H9 (cell line): ENCODE results near the gene SERBP1. TPM values are rescaled to one million over a fixed set of nuclear protein-coding genes. Genes with fewer than 3 reads are reported as not detected.

Experiments
- DNase-seq: peaks from one replicate; pipeline ENCODE4 v3.0.0-alpha.2; 2017
- H2AFZ ChIP-seq: one replicate; pipeline ENCODE4 v1.6.1; 2013; ENCODE audit warnings: mild to moderate bottlenecking, low read length, control low read depth, moderate library complexity
- H2AK5ac ChIP-seq: 2 replicates; pipeline ENCODE4 v1.6.1; 2013; ENCODE audit warnings: low read length, control low read depth, mixed read lengths; ENCODE audit not compliant: insufficient read length
- H2BK120ac ChIP-seq: one replicate; pipeline ENCODE4 v1.6.1; 2013; ENCODE audit warnings: low read depth, mild to moderate bottlenecking, low read length, control low read depth, inconsistent platforms; ENCODE audit not compliant: poor library complexity, severe bottlenecking
- H2BK12ac ChIP-seq: 2 replicates; pipeline ENCODE4 v1.6.1; 2013; ENCODE audit warnings: low read length, control low read depth, mixed read lengths, low read depth; ENCODE audit not compliant: insufficient read length
- H2BK15ac ChIP-seq: 2 replicates; pipeline ENCODE4 v1.6.1; 2013; ENCODE audit warnings: low read depth, low read length, control low read depth
- H2BK20ac ChIP-seq: one replicate; pipeline ENCODE4 v1.6.1; 2013; ENCODE audit warnings: low read depth, mild to moderate bottlenecking, low read length, control low read depth, inconsistent platforms; ENCODE audit not compliant: poor library complexity, severe bottlenecking
- H2BK5ac ChIP-seq: 2 replicates; pipeline ENCODE4 v1.6.1; 2013; ENCODE audit warnings: low read length, control low read depth, mixed read lengths; ENCODE audit not compliant: insufficient read length
- H3K14ac ChIP-seq: 2 replicates; pipeline ENCODE4 v1.6.1; 2013; ENCODE audit warnings: low read length, control low read depth; ENCODE audit not compliant: insufficient read depth
- H3K18ac ChIP-seq: 2 replicates; pipeline ENCODE4 v1.6.1; 2013; ENCODE audit warnings: low read depth, mild to moderate bottlenecking, mixed read lengths, low read length, control low read depth; ENCODE audit not compliant: insufficient read length
- H3K23ac ChIP-seq: 2 replicates; pipeline ENCODE4 v1.6.1; 2013; ENCODE audit warnings: low read length, control low read depth, mixed read lengths, low read depth; ENCODE audit not compliant: insufficient read length
- H3K23me2 ChIP-seq: 2 replicates; pipeline ENCODE4 v1.6.1; 2013; ENCODE audit warnings: low read depth, mild to moderate bottlenecking, mixed read lengths, low read length, control low read depth; ENCODE audit not compliant: insufficient read length, poor library complexity, severe bottlenecking
- H3K27ac ChIP-seq: 2 replicates; pipeline ENCODE4 v1.5.1; 2013; ENCODE audit warnings: low read length, control low read depth, mixed read lengths, low read depth; ENCODE audit not compliant: insufficient read length
- H3K27me3 ChIP-seq: 2 replicates; pipeline ENCODE4 v1.6.1; 2013; ENCODE audit warnings: low read length, control low read depth, inconsistent platforms; ENCODE audit not compliant: insufficient read depth
- H3K4ac ChIP-seq: 2 replicates; pipeline ENCODE4 v1.6.1; 2013; ENCODE audit warnings: low read depth, mild to moderate bottlenecking, control low read depth, inconsistent platforms, low read length, moderate library complexity
- H3K4me1 ChIP-seq: 2 replicates; pipeline ENCODE4 v1.6.1; 2013; ENCODE audit warnings: low read length, control low read depth, inconsistent platforms; ENCODE audit not compliant: insufficient read depth
- H3K4me2 ChIP-seq: 2 replicates; pipeline ENCODE4 v1.6.1; 2013; ENCODE audit warnings: low read length, control low read depth, mixed read lengths; ENCODE audit not compliant: insufficient read length, insufficient read depth
- H3K56ac ChIP-seq: 2 replicates; pipeline ENCODE4 v1.6.1; 2013; ENCODE audit warnings: low read depth, mild to moderate bottlenecking, mixed read lengths, low read length, control low read depth; ENCODE audit not compliant: insufficient read length
- H3K79me1 ChIP-seq: 2 replicates; pipeline ENCODE4 v1.6.1; 2013; ENCODE audit warnings: low read depth, mild to moderate bottlenecking, moderate library complexity, low read length, control low read depth, inconsistent platforms; ENCODE audit not compliant: insufficient read depth, poor library complexity, severe bottlenecking
- H3K79me2 ChIP-seq: 2 replicates; pipeline ENCODE4 v1.6.1; 2013; ENCODE audit warnings: low read length, control low read depth, inconsistent platforms; ENCODE audit not compliant: insufficient read depth
- H3K9ac ChIP-seq: 2 replicates; pipeline ENCODE4 v1.6.1; 2013; ENCODE audit warnings: low read length, control low read depth, mixed read lengths; ENCODE audit not compliant: insufficient read length; ENCODE audit errors: extremely low read depth
- H3K9me3 ChIP-seq: one replicate; pipeline ENCODE4 v1.6.1; 2013; ENCODE audit warnings: low read depth, low read length, inconsistent platforms; ENCODE audit not compliant: control insufficient read depth
- H3T11ph ChIP-seq: one replicate; pipeline ENCODE4 v1.6.1; 2013; ENCODE audit warnings: mild to moderate bottlenecking, low read length, control low read depth, inconsistent platforms
- H4K20me1 ChIP-seq: one replicate; pipeline ENCODE4 v1.6.1; 2013; ENCODE audit not compliant: control insufficient read depth, insufficient read length, insufficient read depth
- H4K5ac ChIP-seq: 2 replicates; pipeline ENCODE4 v1.6.1; 2013; ENCODE audit warnings: low read depth, mild to moderate bottlenecking, mixed read lengths, low read length, control low read depth; ENCODE audit not compliant: insufficient read length
- H4K8ac ChIP-seq: replicated peaks from 2 replicates; pipeline ENCODE4 v1.6.1; 2013; ENCODE audit warnings: low read length, control low read depth, mixed read lengths, low read depth; ENCODE audit not compliant: insufficient read length
- H4K91ac ChIP-seq: 2 replicates; pipeline ENCODE4 v1.6.1; 2013; ENCODE audit warnings: low read depth, mild to moderate bottlenecking, moderate library complexity, mixed read lengths, low read length, control low read depth; ENCODE audit not compliant: insufficient read length
- H3K27ac Mint-ChIP-seq, 3 experiments: 2 replicates in 2 of 3; 3 replicates in 1 of 3; pipeline ENCODE4 v1.8.0; 2020 to 2021; ENCODE audit warnings: mixed read lengths in 3 of 3, mild to moderate bottlenecking in 1 of 3, moderate library complexity in 1 of 3
- H3K27me3 Mint-ChIP-seq: 2 replicates; pipeline ENCODE4 v1.8.0; 2021; ENCODE audit warnings: low read depth, mild to moderate bottlenecking, moderate library complexity, mixed read lengths
- H3K36me3 Mint-ChIP-seq, 3 experiments: 2 replicates in 2 of 3; 3 replicates in 1 of 3; pipeline ENCODE4 v1.8.0; 2020 to 2021; ENCODE audit warnings: low read depth in 3 of 3, mixed read lengths in 3 of 3; ENCODE audit not compliant: insufficient read depth in 1 of 3
- H3K4me1 Mint-ChIP-seq, 2 experiments: 2 replicates each; pipeline ENCODE4 v1.8.0; 2020; ENCODE audit warnings: mixed read lengths in 2 of 2
- H3K4me3 Mint-ChIP-seq, 2 experiments: 2 replicates in 1 of 2; 3 replicates in 1 of 2; pipeline ENCODE4 v1.8.0; 2020 to 2021; ENCODE audit warnings: mild to moderate bottlenecking in 2 of 2, mixed read lengths in 2 of 2, moderate library complexity in 1 of 2
- H3K9me3 Mint-ChIP-seq, 2 experiments: 2 replicates in 1 of 2; 3 replicates in 1 of 2; pipeline ENCODE4 v1.8.0; 2020; ENCODE audit warnings: mild to moderate bottlenecking in 2 of 2, mixed read lengths in 2 of 2, moderate library complexity in 1 of 2
- WGBS: extraction: QIAGEN DNeasy Blood & Tissue Kit; methylation state at CpG from one replicate; pipeline ENCODE4 v1.1.7; 2013; ENCODE audit warnings: missing lambda C conversion rate, low lambda C conversion rate, mixed read lengths; ENCODE audit not compliant: insufficient read length; ENCODE audit errors: extremely low coverage; 5-methylcytosine and 5-hydroxymethylcytosine counted together
- total RNA-seq: library from RNA; stranded (reverse); gene quantifications from 2 replicates; pipeline ENCODE4 v1.2.1, GENCODE V29; 2021
- TF ChIP-seq, protein P1 (sequence below): fragments of 200-600 bp; sonication (generic); conservative IDR thresholded peaks from 3 replicates; pipeline ENCODE4 v1.8.0; 2021; ENCODE audit warnings: antibody characterized with exemption, mild to moderate bottlenecking

The SERBP1 gene
- total RNA-seq, 1 experiment from 2014 or later, result 495 TPM

DNA sequence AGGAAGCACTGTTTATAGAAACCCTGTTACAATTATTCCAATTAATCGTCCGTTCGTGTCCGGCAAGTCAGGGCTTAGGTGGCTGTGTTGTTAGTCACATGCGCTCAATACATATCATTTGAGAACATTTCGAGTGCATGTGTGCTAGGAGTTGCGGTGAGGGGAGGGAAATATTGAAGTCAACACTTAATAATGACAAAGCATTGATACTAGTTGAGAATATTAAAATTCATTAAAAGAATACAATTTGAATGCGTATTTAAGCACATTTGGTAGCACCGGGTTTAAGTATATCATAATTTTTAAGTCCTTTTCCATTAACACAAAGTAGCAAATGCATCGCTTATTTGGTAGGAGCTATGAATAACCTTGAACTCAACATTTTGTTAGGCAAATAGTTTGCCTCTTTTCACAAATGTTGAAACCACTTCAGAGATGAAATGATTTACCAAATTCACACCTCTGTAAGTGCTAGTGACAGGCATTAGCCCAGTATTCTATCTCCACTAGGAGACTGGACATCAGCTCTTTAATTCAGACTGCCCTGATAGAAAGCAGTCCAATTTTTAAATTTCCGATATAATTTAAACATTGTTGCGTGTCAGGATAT lies 1.1 kb upstream of the SERBP1 start:
- Histone ChIP-seq H4K91ac (no peak overlapping the region), H2BK12ac (no peak overlapping the region), H3K14ac (no peak overlapping the region), H2BK5ac (no peak overlapping the region), H4K20me1 (no peaks in the 10 kb centered on the region), H3K9me3 (no peaks in the 10 kb centered on the region), H3T11ph (no peak overlapping the region), H3K79me1 (no peaks in the 10 kb centered on the region), H2BK15ac (no peak overlapping the region), H3K27ac (peak overlapping the region; percentile 39), H3K18ac (no peak overlapping the region), H4K8ac (no peak overlapping the region), H3K4me1 (no peaks in the 10 kb centered on the region), H3K27me3 (no peaks in the 10 kb centered on the region), H3K23me2 (peaks cover 10% of the 10 kb centered on the region), H2BK120ac (no peak overlapping the region), H3K79me2 (peaks cover 35% of the 10 kb centered on the region), H3K56ac (peak overlapping the region; percentile 71), H3K23ac (no peak overlapping the region), H3K4ac (no peak overlapping the region), H2AK5ac (no peak overlapping the region), H4K5ac (no peak overlapping the region), H3K4me2 (peak overlapping the region; percentile 70), H2BK20ac (no peak overlapping the region), H3K9ac (peak overlapping the region; percentile 96), H2AFZ (no peak overlapping the region)
- H3K27ac Mint-ChIP-seq, result peak overlapping the region; percentile 97 to 98 (median 97)
- no peak for DNase-seq
- whole genome bisulfite sequencing, result no CpG with 5 or more reads among the region's 12 CpGs
- peaks cover 24 to 39% of the 10 kb centered on the region in 2 experiments for H3K4me1 Mint-ChIP-seq
- peaks cover 5 to 8% of the 10 kb centered on the region in 2 experiments; a peak in 4 of 5 replicates for H3K9me3 Mint-ChIP-seq
- H3K36me3 Mint-ChIP-seq, result peaks cover 30 to 38% (median 34%) of the 10 kb centered on the region in 3 experiments
- TF ChIP-seq, protein P1, sequence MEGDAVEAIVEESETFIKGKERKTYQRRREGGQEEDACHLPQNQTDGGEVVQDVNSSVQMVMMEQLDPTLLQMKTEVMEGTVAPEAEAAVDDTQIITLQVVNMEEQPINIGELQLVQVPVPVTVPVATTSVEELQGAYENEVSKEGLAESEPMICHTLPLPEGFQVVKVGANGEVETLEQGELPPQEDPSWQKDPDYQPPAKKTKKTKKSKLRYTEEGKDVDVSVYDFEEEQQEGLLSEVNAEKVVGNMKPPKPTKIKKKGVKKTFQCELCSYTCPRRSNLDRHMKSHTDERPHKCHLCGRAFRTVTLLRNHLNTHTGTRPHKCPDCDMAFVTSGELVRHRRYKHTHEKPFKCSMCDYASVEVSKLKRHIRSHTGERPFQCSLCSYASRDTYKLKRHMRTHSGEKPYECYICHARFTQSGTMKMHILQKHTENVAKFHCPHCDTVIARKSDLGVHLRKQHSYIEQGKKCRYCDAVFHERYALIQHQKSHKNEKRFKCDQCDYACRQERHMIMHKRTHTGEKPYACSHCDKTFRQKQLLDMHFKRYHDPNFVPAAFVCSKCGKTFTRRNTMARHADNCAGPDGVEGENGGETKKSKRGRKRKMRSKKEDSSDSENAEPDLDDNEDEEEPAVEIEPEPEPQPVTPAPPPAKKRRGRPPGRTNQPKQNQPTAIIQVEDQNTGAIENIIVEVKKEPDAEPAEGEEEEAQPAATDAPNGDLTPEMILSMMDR, result no peak
- no peaks in the 10 kb centered on the region for H3K27me3 Mint-ChIP-seq
- peak overlapping the region; percentile 98 to 99 for H3K4me3 Mint-ChIP-seq
